Embryonic facial prominence (tissue), 1 donor: ENCODE measurements around the gene RTTN.
"Not testable (repeated sequence)": the region's sequence is repeated elsewhere in the genome, so short reads cannot be mapped to it uniquely, and the experiment has no call there.

Experiments
- DNase-seq: peaks from one replicate; pipeline ENCODE4 v3.0.0-alpha.2; 2016; ENCODE audit errors: extremely low spot score

RTTN gene, protein sequence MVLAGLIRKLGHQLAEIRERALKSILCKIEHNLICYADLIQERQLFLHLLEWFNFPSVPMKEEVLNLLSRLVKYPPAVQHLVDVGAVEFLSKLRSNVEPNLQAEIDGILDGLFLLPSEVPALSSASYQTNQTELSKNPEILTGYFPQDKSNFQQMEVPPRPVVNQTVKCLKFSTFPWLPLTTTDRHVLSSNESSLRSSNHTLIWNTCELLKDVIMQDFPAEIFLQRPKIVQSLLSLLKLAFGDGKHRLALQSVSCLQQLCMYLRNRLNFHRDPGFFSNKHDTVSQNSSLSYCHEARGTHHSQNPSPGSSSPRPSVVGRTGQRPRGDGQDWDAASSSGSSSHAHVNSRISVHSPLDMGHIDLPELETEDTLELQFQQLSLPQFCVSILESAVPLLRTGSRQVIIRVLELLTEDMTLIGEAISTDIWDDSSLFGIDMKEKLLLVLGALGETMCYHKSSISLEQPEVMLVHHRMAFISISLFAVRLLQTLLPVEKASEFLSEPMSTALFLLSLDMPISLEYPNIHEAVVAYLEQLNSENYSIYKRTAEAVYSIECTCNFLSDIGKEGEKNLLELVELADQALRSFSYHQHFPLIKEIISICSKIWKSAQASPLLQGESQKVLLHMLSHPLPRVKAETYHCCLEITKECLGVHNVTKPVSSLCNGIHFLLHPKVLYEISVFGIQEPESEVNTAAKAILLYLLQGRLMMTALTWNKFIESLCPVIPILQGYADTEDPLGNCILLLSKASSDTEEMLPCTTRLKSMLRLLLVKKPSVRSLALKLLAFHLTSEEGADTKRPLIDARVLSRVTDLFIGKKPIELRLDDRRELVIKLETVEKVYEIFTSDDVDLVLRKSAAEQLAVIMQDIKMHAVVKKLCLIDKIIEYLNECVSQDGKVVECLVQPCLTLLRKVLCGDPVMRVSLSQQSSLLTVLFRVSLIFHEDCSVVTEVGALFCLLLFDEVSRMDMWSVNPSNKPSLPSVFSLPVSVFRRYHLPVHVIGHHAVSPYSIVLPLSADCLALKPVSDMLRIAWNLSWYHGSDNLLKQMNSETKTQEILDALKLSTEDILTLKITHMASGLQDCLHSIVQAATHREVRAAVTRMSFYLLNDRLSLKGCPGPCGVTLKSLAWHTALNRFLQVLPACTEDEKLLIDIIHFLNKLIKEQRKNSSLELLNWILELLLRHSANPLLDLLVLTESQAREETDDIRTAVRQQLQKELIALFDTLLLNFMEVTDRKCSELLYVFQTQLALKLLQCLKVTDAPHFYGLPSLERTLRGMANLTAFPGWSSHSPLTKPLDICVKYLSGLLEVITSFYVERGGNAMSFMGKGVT (N-terminal part only)

DNA sequence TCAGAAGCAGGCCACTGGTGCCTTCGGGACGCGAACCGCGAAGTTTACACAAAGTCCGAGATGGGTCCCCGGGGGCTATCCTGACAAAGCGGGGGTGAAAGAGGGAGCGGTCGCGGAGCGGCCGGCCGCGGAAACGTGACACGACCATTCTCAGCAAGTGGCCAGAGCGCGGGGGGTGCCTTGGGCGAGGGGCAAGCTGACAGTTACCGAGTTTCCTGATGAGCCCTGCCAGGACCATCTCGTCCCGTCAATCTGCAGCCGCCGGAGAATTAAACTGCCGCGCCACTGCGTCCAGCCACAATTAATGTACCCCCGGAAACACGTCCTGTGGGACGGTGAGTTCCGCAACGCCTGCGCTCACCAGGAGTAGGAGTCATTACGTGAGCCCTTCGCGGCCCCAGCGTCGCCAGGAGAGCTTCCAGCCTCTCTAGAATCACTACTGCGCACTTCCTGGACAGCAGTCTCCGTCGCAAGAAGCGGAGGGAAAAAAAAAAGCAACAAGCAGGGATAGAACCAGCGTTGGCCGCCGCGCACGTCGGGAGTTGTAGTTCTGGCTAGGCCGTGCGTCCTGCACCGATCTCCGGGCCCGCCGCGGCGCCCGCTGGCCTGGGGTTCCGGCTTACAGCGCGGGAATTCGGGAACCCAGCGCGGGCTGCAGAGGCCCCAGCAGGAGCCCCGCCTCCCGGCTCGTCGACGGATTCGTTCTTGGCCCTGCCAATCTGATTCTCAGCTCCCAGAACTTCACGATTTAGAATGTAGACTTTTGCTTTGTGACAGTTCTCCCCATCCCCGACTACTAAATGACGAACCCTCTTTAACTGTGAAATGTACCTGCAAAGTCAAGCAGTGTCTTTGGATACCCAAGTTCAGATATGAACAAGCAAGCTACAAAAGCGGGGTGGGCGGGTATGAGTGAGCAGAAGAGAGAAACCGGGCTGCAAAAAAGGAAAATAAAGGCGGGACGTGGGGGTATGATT is at the start of gene RTTN:
Gene RTTN, minus strand, starts transcription at position 267 of the 977 bp plus-strand sequence. Its CDS starts 29 bp downstream, at position 238.
- DNase-seq: peak; percentile 94

DNA sequence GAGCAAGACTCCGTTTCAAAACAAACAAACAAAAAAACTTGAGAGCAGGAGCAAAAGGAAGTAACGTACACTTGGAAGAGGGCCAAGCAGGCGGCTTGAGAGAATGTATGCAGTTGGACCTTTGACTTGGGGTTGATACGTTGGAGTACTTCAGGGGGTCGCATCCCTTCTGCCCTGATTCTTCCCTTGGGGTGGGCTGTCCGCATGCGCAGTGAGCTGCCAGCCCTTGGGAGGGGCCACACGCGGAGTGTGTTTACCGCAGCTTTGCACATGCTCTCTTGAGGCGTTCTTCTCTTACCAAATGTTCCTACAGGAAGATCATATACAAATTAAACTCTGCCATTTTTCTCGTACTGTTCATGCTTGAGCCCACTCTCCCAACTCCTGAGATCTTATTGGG is 45.3 kb upstream of the RTTN start:
- DNase-seq: no peak

DNA sequence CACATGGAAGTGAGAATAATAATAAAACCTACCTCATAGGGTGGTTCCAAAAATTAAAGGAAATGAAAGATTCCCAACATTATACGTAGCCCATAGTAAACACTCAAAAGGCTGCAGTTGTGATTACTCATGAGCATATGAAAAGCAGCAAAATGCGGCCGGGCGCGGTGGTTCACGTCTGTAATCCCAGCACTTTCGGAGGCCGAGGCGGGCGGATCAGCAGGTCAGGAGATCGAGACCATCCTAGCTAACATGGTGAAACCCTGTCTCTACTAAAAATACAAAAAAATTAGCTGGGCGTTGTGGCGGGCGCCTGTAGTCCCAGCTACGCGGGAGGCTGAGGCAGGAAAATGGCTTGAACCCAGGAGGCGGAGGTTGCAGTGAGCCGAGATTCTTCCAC is 44.4 kb upstream of the RTTN start:
- DNase-seq: not testable (repeated sequence)

DNA sequence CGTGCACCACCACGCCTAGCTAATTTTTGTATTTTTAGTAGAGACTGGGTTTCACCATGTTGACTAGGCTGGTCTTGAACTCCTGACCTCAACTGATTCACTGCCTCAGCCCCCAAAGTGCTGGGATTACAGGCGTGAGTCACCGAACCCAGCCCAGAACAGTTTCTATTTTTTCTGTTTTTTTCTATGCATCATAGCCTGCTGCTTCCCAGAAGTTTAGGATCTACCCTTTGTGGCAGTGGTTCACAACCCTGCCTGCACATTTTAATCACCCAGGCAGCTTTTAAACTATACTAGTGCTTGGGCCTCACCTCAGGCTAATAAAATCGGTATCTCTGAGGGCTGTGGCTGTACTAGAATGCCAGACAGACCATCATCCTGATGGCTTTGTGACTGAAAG is 43.6 kb upstream of the RTTN start:
- DNase-seq: no peak

DNA sequence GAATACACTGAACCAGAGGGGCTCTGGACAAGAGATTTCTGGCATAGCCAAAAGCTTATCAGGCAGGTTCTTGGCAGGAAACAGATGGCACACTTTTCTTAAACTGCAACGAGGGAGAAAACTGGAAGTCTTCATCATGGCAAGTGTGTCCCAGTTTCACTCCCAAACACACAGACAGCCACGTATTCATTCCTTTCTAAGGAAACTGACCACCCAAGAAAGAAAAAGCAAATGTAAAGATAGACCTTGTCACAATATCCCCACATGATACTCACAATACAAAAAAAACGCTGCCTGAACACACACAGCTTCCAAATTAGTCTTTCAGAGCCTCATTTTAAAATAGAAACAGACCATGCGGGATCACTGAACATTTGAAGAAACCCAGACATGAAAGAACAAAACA is 40.6 kb upstream of the RTTN start:
- no peak for DNase-seq

DNA sequence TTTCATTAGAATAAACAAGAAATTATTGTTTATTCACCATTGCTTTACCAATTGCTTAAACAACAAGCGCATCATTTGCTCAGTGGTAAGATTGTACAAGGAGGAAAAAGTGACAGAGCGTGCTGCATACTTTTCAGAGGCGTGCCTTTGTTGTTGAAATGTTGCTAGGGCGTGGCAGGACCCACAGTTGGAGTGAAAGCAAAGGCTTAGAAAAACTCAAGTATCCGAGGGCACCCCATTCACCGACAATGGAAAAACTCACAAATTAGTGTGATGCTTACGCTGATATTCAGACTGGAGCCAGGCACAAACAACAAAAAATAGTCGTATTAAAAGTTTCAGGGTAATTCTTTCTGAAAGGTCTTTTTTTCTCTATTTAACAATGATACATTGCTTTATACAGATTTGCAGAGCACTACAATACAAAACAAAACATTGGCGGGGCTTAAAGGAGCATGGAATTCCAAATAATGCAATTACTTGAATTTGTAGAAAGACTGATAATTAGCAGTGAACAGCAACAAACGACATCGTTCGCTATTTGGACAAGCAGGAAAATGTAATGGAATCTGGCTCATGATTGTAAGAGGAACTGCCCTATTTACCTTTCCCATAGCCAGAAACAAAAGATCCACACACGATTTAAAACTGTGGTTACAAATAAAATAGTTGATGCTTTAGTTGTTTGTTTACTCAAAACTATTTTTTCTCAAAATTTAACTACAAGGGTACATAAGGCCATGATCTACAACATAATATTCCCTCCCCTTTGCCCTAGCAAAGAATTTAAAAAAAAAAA is 37.8 kb upstream of the RTTN start:
- DNase-seq: no peak

DNA sequence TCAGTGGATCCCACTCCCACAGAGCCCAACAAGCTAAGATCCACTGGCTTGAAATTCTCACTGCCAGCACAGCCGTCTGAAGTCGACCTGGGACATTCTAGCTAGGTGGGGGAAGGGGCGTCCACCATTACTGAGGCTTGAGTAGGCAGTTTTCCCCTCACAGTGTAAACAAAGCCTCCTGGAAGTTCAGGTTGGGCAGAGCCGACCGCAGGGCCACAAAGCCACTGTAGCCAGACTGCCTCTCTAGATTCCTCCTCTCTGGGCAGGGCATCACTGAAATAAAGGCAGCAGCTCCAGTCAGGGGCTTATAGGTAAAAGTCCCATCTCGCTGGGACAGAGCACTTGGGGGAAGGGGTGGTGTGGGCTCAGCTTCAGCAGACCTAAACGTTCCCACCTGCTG is 31.4 kb upstream of the RTTN start:
- not testable (repeated sequence) for DNase-seq

DNA sequence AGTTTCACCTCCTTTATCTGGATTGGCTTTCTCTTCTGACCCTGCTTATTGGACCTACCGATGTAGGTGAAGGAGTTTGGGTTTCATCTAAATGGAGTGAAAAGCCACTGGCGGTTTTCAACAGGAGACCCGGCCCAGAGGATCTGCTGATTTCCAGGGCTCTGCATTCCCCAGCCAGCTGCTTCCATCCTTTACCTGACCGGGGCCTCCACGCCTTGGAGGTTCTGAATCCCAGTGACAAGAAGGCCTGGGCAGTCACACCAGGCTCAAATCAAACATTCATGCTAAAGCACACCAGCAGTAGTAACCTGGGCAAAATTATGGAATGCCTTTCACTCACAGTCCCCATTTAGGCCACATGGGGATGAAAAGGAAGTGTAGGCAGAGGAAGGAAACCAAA is 30.0 kb upstream of the RTTN start:
- DNase-seq: no peak

DNA sequence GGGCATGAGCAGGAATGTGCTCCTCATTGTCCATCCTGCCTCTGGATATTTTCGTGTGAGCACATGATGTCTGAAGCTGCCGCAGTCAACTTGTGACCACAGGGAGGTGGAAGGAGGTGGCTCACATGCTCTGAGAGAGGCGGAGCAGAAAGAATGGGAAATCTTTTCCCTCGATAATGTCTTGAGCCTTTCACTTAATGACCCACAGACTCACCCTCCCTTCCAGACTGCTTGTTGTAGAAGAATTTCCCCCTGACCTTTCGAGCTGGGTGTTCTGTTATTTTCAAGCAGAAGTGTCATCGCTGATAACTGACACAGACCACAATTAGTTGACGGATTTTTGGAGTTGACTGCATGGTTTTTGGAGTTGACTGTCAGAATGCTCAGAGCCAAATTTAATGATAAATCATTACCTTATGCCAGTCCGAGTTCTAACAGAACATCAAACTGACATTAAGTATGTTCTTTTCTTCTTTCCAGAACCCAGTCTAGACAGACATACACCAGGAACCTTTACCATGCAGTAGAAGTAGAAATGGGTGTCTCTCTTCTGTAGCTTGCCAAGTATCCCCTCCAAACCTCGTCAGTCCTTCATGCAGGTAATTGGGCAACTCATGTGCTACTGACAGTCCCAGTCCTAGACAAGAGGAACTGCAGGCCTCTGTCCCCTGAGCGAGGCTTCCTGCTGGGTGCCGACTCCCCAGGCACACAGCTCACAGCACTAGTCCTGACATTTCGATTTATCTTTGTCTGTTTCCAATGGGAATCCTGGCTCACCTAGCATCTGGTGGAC is 29.4 kb upstream of the RTTN start:
- DNase-seq: no peak

DNA sequence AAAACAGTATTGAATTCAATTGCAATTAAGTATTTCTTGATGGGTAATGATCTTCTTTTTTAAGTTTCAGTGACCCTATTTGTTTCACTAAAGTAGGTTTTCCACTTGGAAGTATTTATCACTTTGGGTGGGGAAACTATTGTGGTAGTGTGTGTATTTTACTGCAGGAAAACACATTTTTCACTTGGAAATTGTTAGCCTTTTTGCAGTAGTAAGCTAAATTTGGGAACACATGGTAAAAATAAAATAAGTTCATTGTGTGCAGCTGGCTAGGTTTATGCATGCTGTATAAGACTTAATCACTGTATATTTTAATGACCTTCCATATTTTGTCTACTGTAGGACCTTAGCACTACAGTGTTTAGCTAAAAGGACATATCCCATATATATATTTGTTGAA is 28.5 kb upstream of the RTTN start:
- no peak for DNase-seq

DNA sequence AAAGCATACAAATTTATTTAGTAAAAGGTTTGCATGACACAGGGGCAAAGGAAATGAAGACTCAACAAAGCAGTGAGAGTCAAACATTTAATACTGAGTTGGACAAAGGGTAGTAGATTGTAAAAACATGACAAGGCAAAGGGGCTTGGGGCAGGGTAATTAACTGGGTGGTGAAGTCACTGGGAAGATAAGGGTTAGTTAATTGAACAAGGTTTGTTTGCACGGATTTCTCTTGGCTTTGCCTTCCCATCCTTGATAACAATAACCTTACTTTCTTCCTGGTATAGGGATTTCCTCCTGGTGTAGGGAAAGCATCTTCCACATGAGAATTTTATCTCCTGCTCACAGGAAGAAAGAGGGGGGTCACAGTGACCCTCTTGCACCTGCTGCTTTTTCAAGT is 26.8 kb upstream of the RTTN start:
- no peak for DNase-seq

DNA sequence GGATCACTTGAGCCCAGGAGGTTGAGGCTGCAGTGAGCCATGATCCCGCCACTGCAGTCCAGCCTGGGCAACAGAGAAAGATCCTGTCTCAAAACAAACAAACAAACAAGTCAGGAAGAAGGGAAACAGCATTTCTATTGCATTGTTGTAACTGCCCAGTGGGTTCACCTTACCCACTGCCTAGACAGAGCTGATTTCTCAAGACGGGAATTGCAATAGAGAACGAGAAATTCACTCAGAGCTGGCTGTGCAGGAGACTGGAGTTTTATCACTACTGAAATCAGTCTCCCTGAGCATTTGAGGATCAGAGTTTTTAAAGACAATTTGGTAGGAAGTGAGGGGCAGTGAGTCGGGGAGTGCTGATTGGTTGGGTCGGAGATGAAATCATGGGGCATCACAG is 24.2 kb upstream of the RTTN start:
- DNase-seq: no peak

DNA sequence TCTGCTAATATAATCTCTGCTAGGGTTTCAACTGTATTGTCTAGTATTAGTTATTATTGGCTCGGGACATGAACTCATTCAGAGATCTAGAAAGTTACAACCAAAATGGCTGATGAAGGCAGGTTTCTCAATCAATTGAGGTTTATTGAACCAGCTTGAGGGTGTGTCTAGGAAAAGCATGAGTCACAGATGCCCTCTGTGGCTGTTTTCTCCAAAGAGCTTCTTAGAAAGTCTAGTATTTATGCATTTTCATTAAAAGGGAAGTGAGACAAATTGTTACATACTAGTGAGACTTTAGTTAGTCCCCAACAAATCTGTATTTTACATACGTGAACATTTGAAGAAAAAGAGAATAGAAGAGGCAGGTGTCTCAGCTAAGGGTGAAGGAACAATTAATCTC is 23.0 kb upstream of the RTTN start:
- no peak for DNase-seq

DNA sequence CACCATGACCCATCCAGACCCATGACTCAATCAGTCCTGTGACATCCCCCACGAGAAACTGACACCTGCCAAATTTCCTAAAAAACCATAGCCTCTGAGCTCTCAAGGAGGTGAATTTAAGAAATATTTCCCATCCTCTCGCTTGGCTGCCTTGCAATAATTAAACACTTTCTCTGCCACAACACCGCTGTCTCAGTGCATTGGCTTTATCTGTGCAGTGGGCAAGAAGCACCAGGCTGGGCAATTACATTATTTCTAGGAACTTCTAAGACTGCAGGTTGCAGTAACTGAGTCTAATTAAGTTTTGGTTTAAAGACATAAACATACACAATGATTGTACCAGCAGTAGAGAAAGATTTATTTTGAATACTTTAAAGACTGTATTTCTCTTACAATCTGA is 22.0 kb upstream of the RTTN start:
- DNase-seq: no peak

DNA sequence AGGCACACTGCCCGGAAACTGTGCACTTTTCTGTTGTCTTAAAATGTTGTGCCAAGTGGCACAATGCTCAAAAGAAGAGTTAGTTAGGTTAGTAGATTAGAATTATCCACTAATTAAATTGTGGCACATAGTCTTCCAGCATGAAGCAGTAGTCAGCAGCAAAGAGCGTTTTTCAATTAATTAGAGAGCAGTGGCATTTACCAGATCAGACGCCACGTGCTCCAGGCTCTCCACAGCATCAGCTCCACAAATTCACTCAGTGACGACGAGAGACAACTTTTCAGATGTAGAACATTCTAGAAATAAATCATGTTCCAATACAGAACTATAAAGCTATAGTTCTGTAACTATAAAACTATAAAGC is 16.4 kb upstream of the RTTN start:
- DNase-seq: no peak

DNA sequence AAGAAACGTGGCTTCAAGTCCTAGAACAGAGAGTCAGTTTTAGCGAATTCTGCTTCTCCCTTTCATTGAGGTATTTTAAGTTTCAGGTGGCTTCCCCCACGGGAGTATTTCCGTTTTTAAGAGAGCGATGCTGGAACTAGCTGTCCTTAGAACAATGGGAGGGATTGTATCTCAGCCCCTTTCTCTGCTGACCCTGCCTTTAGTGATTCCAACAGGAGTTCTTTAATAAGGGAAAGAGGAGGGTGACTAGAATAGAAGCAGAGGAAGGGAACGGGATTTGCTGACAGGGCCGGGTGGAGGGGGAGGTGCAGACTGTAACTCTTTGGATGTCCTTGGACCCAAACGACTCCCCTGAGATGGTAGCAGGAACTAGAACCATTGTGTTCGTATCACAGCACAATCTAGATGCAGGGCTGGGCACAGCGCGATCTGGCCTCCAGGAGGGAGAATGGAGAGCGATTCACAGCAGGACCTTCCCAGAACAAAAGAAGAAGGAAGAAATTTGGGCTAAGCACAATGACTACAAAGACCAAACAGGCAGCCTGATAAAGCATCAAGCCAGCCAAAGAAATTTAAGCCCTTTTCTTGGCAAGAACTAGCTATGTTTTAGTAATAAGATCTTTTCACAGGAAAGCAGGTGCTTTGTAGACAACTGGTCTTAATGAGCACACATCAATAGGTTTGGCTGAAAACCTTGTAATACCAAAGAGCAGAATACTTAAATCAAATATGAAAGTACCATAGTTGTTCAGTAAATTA is 15.8 kb upstream of the RTTN start:
- no peak for DNase-seq

DNA sequence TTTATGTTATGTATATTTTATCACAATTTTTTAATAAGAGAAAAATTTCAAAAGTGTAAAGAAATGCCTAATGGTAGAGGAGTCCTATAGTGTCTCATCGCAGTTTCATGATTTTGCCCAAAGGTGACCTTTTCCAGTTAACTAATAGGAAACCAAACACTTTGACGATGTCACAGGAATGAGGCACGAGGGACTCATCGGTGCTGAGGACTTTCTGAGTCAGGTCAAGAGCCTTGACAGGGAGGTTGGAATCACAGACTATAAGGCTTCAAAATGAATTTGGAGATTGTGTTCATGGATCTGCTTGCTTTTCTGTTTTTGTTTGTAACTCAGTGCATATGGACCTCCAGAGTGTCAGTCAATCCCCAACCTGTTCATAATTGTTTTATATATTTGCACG is 15.1 kb upstream of the RTTN start:
- no peak for DNase-seq

DNA sequence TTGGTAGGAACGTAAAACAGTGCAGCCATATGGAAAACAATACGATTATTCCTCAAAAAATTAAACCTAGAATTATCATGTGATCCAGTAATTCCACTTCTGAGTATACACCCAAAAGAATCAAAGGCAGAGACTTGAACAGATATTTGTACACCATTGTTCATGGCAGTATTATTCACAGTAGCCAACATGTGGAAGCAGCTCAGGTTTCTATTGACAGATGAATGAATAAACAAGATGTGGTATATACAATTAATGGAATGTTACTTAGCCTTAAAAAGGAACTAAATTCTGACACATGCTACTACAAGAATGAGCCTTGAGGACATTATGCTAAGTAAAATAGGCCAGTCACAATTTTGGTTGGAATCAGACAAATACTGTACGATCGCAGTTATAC is 14.2 kb upstream of the RTTN start:
- no peak for DNase-seq

DNA sequence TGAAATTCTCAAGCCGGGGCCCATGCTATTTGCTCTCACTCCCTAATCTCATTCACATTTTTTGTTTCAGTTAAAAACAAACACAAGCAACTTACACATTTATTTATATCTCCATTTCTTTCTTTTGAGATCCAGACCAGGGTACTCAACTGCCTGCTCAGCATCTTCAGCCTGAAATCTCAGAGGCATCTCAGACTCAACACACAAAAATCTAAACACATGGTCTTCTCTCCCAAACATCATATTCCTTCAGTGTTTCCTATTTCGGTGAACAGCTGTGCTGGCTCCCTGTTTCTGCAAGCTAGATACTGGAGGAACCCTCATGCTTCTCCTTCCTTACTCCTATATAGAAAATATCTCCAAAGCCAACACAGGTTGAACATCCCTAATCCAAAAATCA is 11.3 kb upstream of the RTTN start:
- no peak for DNase-seq
